HG03558 (cell line): ENCODE results near the gene CIAO2A.
"Not testable (repeated sequence)": the region's sequence is repeated elsewhere in the genome, so short reads cannot be mapped to it uniquely, and the experiment has no call there.

Source experiments
- ATAC-seq: cut with Tn5 transposase; IDR thresholded peaks from one replicate; pipeline ENCODE4 v1.9.1; 2021; ENCODE audit warnings: moderate number of reproducible peaks; ENCODE audit not compliant: unreplicated experiment; ENCODE audit errors: extremely low read depth

Gene CIAO2A

DNA sequence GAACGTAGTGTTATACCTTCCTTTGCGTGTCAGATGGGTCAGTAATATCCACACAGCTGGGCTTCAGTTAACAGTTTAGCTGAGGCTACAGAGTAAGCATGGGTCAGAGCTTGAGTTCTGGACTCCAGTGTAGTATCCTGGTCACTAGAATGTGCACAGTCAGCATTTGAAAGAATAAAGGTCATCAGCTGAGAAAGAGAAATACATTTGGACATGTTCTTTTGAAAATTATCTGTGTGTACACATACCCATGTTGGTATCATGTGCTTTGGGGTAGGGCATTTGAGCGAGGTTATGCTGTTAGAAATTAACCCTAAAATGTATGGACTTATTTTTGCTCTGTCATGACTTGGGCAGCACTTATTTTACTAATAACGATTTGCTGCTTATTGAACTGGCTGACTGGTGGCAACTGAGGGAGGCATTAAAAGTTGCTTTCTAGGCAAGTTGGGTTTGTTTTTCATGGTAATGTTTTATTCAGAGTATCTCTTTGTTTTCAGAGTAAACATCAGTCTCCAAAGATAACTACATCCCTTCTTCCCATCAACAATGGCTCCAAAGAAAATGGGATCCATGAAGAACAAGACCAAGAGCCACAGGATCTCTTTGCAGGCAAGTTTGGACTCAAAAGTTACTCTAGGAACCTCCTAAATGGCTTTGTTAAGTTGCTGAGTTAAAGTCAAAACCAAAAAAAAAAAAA, 18.6 kb upstream of the CIAO2A start:
- no peak for ATAC-seq

DNA sequence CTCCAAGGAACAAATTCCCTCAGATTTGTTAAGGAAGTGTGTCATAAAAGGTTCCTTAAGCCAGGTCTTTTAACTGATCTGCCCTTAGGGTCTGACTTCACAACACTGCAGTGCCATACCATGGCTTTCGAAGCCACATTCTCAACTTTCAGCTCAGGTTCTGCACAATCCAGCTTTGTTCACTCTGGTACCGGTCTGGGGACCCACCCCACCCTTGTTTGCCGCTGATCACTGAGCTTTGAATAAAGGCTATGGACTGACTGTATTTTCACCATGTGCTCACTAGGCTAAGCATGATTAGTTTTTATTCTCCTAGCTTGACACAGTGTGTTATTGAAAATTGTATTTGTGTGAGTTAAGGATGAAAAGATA, 18.0 kb upstream of the CIAO2A start:
- ATAC-seq = no peak

DNA sequence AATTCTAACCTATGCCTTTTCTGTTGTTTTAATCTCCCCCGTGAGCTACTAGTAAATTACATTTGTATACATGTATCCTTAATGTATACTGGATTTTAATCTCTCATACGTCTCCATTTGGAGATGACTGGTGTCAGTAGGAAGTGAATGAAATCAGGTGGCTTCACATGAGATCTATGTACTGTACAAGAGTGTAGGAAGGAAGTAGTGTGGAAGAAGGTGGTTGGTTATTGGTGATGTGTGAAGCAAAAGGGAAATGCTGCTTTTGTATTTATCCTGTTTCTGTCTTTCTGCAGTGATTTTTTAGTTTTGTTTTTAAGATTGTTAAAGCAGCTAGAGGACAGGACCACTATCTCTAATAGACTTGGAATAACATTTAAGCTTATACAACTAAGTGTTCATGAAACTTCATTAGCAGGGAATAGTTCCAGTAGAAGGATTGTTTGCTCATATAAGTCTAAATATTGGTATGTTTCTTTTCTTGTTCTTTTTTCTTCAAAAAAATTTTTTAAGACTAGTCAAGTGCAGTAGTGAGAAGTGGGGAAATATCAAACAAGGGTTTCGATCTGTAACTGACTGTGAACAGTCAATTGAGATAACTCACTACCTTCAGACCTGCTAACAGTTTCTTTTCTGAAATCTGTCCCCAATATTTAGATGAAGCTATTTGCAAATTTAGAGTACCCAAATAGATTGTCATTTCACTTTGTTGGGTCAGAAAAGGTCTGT, 17.5 kb upstream of the CIAO2A start:
- ATAC-seq = no peak

DNA sequence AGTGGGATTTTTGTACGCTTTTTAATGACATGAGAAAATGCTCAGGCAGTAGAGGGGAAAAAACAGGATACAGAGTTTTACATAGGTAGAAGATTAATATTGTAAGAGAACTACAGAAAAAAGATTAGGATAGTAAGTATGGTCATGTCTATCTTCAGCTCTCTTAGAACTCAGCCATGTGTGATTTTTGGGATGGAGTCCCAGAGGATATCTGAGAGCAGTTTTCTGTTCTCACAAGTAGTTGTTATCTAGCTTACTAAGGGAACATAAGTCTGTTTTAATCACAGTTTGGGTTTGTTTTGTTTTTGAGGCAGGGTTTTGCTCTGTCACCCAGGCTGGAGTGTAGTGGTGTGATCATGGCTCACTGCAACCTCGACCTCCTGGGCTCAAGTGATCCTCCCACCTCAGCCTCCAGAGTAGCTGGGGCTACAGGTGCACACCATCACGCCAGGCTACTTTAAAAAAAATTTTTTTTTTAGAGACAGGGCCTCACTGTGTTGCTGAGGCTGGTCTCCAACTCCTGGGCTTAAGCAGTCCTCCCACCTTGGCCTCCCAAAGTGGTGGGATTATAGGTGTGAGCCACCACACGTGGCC, 16.6 kb upstream of the CIAO2A start:
- ATAC-seq = not testable (repeated sequence)

DNA sequence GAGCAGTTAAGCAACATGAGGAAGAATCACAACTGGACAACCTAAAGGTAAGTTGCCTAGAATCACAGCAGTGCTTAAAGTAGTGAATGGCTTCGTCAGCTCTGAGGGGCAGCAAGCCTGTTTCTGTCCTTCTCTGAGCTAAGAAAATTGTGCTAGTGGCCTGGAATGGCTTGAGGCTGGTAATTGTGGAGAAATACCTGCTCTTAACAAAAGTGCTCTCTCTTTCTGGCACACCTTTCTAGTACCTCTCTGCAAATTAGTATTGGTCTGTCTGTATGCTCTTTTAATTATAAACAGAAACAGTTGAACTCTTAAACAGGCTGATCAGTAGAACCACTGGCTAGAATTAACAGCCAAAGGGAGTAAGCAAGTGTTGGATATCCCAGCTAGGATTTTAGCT, 13.7 kb upstream of the CIAO2A start:
- ATAC-seq = no peak

DNA sequence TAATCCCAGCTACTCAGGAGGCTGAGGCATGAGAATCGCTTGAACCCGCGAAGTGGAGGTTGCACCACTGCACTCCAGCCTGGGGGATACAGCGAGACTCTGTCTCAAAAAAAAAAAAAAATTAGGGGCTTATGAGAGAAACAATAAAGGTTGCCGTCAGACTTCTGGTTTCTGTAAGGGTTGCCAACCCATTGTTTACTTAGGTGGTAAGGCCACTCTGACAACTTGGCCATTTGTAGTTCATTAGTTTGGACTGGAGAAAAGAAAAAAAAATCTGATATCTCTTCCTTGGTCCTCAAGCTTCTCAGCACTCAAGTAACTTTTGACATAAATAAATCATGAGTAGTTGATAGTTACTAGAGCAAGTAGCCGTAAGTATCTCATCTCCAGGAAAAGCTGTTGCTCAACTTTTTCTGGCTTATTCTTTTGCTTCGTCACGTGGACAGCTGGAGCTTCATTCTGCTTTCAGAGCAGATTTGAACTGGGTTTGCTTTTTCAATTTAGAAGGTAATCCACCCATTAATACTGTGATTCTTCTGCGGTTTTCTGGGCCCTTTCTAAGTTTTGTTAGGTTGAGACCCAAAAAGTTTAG, 11.6 kb upstream of the CIAO2A start:
- no peak for ATAC-seq

DNA sequence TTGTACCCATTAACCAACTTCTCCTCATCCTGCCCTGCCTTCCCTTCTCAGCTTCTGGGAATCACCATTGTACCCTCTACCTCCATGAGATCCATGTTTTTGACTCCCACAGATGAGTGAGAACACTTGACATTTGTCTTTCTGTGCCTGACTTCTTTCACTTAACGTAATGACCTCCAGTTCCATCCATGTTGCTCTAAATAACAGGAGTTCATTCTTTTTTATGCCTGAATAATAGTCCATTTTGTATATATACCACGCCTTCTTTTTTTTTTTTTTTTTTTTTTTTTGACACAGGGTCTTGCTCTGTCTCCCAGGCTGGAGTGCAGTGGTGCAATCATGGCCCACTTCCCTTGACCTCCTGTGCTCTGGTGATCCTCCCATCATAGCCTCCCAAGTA, 8.9 kb upstream of the CIAO2A start:
- no peak for ATAC-seq

DNA sequence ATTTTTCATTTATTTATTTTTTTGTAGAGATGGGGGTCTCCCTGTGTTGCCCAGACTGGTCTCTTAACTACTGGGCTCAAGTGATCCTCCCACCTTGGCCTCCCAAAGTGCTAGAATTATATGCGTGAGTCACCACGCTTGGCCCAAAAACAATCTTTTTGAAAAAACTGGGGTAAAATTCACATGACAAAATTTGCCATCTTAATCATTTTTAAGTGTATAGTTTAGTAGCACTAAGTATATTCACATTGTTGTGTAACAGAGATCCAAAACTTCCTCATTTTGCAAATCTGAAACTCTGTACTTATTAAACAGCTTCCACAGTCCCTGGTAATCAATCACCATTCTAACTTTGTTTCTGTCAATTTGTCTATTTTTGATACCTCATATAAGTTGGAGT, 7.3 kb upstream of the CIAO2A start:
- ATAC-seq = no peak

DNA sequence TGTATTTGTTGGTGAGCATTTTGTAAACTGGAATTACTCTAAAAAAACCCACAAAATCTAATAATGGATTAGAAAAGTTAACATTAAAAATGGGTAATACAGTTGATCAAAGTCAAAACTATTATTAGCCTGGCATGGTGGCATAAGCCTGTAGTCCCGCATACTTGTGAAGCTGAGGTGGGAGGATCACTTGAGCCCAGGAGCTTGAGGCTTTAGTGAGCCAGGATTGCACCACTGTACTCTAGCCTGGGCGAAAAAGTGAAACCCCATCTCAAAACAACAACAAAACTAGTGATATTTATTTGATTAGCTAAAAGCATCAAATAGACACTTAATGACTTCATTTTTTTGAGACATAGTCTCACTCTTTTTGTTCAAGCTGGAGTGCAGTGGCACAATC, 5.7 kb upstream of the CIAO2A start:
- ATAC-seq = no peak

DNA sequence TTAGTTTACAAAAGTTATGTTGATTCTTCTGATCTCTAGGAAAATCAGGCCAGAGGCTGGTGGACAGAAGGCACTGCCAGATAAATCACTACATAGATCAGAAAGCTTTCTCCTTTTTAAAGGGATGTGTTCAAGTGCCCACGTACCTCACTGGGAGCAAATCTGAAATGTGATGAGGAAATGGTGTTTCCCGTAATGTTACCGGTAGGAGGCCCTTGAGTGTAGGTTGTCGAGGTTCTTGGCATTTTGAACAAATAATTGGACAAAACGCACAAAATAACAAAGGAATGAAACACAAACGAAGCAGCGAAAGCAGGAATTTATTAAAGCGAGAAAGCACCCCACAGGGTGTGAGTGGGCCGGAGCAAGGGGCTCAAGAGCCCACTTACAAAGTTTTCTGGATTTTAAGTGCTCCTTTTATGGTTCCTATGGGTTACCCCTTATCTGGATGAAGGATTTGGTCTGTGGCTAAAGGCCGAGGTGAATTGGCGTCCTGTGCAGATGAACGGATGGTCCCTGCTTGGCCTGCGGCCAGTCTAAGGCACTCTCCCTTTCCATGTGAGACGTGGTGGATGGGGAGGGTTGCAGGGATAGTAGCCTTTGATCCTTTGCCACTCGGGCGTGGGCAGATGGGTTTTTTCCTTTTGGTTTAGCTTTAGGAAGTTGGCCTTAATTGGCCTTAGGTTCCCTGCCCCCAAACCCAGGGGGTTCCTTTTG, 3.2 kb upstream of the CIAO2A start:
- ATAC-seq = no peak

DNA sequence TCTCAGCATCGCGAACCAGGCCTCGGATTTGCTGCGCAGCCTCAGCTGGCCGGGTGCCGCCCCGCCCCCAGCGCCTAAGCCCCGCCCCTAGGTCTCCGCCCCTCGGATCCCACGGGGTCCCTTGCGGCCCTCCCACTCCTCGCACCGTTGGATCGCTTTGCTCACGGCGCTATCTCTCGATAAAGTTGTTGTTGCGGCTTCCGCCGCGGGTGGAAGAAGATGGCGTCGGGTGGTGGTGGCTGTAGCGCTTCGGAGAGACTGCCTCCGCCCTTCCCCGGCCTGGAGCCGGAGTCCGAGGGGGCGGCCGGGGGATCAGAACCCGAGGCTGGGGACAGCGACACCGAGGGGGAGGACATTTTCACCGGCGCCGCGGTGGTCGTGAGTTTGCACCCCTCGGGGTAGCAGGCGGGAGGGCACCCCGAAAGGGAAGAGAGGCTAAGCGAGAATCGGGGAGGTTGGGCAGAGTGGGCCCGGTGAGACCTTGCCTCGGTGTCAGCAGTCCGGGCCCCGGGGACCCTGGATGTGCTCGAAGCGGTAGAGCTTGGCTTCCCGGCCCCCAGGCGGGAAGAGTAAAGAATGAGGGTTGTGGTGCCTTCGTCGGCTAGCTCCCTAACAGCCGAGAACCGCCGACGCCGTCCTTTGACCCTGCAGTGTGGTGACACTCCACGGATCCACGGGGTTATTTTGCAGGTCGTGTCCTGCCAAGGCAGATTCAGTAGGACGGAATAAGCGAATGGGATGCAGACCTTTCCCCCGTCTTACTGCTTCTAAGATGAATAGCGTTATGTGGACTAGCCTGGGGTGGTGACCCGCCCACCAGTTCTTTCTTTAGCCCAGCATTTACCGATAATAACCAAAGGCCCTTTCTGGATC, 2.4 kb upstream of the CIAO2A start, which contains the start of gene SNX1:
SNX1 (plus strand) TSS at position 188 of the 873 bp plus-strand sequence; CDS start at position 220, 32 bp downstream.
- ATAC-seq = no peak

DNA sequence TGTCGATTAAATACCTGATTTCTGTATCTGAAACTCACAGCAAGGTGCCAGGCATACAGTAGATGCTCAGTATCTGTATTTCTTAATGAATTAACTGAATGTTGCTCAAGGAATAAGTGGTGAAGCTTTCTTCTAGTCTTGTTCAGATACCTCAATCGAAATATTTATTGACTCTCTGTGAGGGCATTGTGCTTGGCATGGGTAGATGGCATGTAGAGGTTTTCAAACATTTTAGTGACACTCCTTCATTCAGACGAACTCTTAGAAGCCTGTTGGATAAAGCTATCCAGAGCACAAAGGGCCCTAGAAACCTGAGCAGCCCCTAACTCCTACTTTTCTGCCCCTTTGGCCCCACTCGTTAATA, 1.8 kb upstream of the CIAO2A start:
- no peak for ATAC-seq

DNA sequence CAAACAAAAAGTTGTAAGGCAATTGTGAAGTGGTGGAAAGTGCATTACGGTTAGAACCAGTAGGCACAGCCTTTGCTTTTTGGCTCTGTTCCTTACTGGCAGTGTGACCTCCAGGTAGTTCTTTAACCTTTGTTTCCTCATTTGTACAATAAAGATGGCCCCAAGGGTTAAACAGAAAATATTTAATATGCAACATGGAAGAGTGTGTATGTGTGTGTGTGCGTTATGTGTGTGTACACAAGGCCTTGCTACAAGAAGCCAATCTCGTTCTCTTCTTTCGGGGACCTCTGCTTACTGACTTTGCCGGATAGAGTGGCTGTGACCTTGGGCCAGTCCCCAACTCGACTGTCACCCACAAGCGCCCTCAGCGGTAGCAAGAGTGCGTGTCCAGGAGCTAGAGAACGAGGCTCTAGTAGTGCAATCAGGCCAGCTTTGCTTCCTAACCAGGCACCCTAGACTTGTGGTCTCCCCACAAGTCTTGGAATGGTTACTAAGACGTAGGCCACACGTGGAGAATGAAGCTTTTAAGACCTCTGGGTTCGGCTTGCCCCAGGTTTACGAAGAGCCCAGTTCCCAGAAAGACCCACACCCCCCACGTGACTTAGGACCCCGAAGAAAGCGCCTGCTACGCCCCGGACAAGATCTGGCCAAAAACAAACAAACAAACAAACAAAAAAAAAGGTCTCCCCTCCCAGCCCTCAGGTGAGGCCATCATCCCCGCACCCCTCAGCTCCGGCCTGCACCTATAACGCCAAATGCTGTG, 593 bp downstream of the CIAO2A start:
- ATAC-seq = no peak

DNA sequence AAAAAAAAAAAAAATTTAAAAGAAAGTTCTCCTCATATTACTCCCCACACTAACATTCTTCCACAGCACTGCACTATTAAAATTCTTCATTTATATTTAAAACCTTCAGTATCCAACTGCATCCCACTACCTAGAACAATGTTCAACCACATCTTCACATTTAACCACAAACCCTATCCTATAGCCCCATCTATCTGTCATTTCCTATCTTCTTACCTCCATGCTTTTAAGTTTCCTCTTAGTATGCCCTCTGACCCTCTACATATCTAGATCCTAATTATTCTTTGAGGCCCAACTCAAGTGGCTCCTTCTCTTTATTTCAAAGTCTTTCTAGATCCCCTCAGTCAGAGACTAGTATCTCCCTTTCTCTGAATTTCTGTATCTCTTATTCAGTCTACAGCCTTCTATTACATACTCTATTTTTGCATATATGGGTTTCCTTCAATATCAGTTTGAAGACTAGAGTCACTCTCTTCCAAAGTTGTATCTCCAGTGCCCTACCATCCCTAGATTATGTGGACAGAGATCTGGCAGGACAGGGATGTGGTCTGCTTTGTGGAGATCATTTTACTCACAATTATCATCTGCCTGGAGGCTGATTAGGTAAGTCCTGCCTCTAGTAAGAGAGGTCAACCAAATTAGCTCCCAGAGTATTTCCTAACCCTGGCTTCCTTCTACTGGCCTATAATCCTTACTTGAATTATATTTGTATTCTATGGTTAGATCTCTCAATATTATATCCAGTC, 1.4 kb downstream of the CIAO2A start:
- no peak for ATAC-seq

DNA sequence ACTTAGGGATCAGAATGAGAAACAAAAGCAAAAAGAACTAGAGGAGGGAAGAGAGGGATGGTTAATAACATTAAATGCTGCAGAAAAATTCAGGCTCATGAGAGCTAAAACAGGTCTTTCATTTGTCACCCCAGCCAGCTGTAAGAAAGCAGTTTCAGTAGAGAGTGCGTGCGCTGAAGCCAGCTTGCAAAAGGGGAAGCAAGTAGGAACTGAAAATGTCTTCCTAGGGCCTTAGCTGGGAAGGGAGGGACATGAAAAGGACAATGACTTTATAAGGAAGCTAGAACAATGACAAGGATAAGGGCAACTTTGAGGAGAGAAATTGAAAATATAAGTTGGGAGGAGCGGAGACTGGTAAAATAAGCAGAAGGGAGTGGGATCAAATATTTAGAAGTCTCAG, 3.1 kb downstream of the CIAO2A start:
- no peak for ATAC-seq

DNA sequence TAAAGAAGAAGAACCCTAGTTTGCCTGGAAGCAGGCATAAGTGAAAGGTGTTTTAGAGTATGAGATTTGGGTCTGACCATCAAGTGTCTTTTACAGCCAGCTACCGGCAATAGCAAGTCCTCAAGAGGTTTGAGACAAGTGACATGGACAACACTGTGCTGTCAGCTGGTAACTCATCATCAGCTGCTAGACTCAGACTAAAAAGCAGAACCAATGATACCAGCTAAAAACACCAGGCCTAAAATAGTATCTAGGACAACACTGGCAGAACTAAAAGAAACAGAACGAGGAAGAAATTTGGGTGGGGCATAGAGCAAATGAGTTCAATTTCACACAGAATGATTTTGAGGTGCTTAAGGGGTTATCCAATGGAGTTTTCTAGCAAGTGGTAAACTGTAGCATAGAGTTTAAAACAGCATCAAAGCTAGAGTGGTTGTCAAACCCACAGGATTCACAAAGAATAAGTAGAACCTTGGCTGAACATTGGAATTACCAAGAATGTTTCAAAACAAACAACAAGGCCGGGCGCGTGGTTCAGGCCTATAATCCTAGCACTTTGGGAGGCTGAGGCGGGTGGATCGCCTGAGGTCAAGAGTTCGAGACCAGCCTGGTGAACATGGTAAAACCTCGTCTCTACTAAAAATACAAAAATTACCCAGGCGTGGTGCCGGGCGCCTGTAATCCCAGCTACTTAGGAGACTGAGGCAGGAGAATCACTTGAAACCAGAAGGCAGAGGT, 3.9 kb downstream of the CIAO2A start:
- no peak for ATAC-seq

DNA sequence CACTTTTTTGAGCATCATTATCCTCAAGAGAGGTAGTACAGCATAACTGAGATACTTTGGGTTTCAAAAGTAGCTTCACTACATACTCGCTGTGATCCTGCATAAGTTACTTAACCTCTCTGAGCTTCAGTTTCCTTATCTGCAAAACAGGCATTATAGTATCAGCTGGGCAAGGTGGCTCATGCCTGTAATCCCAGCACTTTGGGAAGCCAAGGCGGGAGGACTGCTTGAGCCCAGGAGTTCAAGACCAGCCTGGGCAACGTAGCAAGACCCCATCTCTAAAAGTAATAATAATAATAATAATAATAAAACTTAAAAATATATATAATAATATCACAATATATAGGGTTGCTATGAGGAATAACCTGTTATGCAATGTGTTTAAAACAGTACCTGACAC, 10.9 kb downstream of the CIAO2A start:
- ATAC-seq = no peak

DNA sequence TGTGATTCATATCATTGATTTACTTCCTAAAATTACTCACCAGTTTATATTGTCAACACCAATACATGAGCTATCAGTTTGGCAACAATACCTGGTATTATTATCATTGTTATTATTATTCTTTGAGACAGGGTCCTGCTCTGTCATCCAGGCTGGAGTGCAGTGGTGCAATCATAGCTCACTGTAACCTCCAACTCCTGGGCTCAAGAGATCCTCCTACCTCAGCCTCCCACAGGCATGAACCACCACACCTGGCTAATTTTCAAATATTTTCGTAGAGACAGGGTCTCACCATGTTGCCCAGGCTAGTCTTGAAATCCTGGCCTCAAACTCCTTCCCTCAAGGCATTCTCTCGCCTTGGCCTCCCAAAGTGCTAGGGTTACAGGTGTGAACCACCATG, 20.1 kb downstream of the CIAO2A start:
- ATAC-seq = not testable (repeated sequence)
